Mucosa of rectum (tissue), 2 donors: ENCODE data around the gene SHFL.

Experiments used
- H3K27ac ChIP-seq, 2 donors: one replicate each; pipeline ENCODE4 v1.7.0; 2013; ENCODE audit warnings: inconsistent platforms in 2 of 2, low read depth in 2 of 2, low read length in 2 of 2
- H3K27me3 ChIP-seq, 2 donors: one replicate each; pipeline ENCODE4 v1.7.0; 2013; ENCODE audit warnings: low read length in 2 of 2; ENCODE audit not compliant: control insufficient read depth in 2 of 2, insufficient read depth in 2 of 2
- H3K36me3 ChIP-seq, 2 donors: one replicate each; pipeline ENCODE4 v1.7.0; 2013; ENCODE audit warnings: low read length in 2 of 2; ENCODE audit not compliant: control insufficient read depth in 2 of 2, insufficient read depth in 2 of 2
- H3K4me1 ChIP-seq, 2 donors: one replicate each; pipeline ENCODE4 v1.7.0; 2013; ENCODE audit warnings: low read length in 2 of 2, mild to moderate bottlenecking in 1 of 2; ENCODE audit not compliant: control insufficient read depth in 2 of 2, insufficient read depth in 2 of 2
- H3K4me3 ChIP-seq, 2 donors: one replicate each; pipeline ENCODE4 v1.7.0; 2013; ENCODE audit warnings: low read length in 2 of 2
- H3K9ac ChIP-seq, 2 donors: one replicate each; pipeline ENCODE4 v1.7.0; 2013; ENCODE audit warnings: low read length in 2 of 2, low read depth in 1 of 2, mild to moderate bottlenecking in 1 of 2
- H3K9me3 ChIP-seq, 2 donors: one replicate each; pipeline ENCODE4 v1.7.0; 2013; ENCODE audit warnings: low read length in 2 of 2; ENCODE audit not compliant: control insufficient read depth in 2 of 2
- donor health status: healthy.
- donor health status: Normal muscosa, but diverticular disease.

The SHFL gene

GRCh38 chr19:10132905-10133304 is 46.8 kb downstream of the SHFL start:
- H3K4me3 ChIP-seq, result no peak overlapping the region
- no peaks in the 10 kb centered on the region for H3K9me3 ChIP-seq
- H3K36me3 ChIP-seq, result peaks cover 24 to 38% of the 10 kb centered on the region in 2 donors
- no peaks in the 10 kb centered on the region for H3K4me1 ChIP-seq
- H3K27ac ChIP-seq, result no peak overlapping the region
- no peaks in the 10 kb centered on the region for H3K27me3 ChIP-seq
- H3K9ac ChIP-seq, result no peak overlapping the region

- Histone ChIP-seq H3K27ac (no peak overlapping the region), H3K27me3 (no peaks in the 10 kb centered on the region), H3K9ac (no peak overlapping the region), H3K36me3 (peaks cover 30 to 45% of the 10 kb centered on the region in 2 donors), H3K4me1 (no peaks in the 10 kb centered on the region), H3K9me3 (no peaks in the 10 kb centered on the region), H3K4me3 (no peak overlapping the region)
Observed at GRCh38 chr19:10133596-10133995, 47.5 kb downstream of the SHFL start.

- H3K36me3 ChIP-seq, result peaks cover 35 to 49% of the 10 kb centered on the region in 2 donors
- no peak overlapping the region for H3K27ac ChIP-seq
- H3K9me3 ChIP-seq, result no peaks in the 10 kb centered on the region
- H3K4me1 ChIP-seq, result no peaks in the 10 kb centered on the region
- no peak overlapping the region for H3K9ac ChIP-seq
- H3K27me3 ChIP-seq, result no peaks in the 10 kb centered on the region
- H3K4me3 ChIP-seq, result no peak overlapping the region
Observed at GRCh38 chr19:10134040-10134439, 47.9 kb downstream of the SHFL start.

- Histone ChIP-seq H3K9me3 (no peaks in the 10 kb centered on the region), H3K4me3 (no peak overlapping the region), H3K36me3 (peaks cover 46 to 65% of the 10 kb centered on the region in 2 donors), H3K27ac (no peak overlapping the region), H3K4me1 (no peaks in the 10 kb centered on the region), H3K9ac (no peak overlapping the region), H3K27me3 (no peaks in the 10 kb centered on the region)
Observed at GRCh38 chr19:10135551-10136334, 49.6 kb downstream of the SHFL start.

GRCh38 chr19:10136936-10137335 is 50.8 kb downstream of the SHFL start:
- no peaks in the 10 kb centered on the region for H3K4me1 ChIP-seq
- H3K27ac ChIP-seq, result no peak overlapping the region
- H3K36me3 ChIP-seq, result peaks cover 58 to 73% of the 10 kb centered on the region in 2 donors
- no peaks in the 10 kb centered on the region for H3K27me3 ChIP-seq
- H3K9ac ChIP-seq, result no peak overlapping the region
- H3K4me3 ChIP-seq, result no peak overlapping the region
- no peaks in the 10 kb centered on the region for H3K9me3 ChIP-seq

GRCh38 chr19:10137751-10138682 is 51.9 kb downstream of the SHFL start:
- Histone ChIP-seq H3K36me3 (peaks cover 59 to 78% of the 10 kb centered on the region in 2 donors), H3K9ac (no peak overlapping the region), H3K27me3 (no peaks in the 10 kb centered on the region), H3K4me3 (no peak overlapping the region), H3K27ac (no peak overlapping the region), H3K9me3 (no peaks in the 10 kb centered on the region), H3K4me1 (peaks cover 6 to 7% of the 10 kb centered on the region in 2 donors)

GRCh38 chr19:10138879-10139795 is 53.0 kb downstream of the SHFL start:
- H3K36me3 ChIP-seq, result peaks cover 65 to 72% of the 10 kb centered on the region in 2 donors
- no peak overlapping the region for H3K27ac ChIP-seq
- no peak overlapping the region for H3K4me3 ChIP-seq
- no peak overlapping the region for H3K9ac ChIP-seq
- peaks cover 7 to 8% of the 10 kb centered on the region in 2 donors for H3K4me1 ChIP-seq
- no peaks in the 10 kb centered on the region for H3K27me3 ChIP-seq
- H3K9me3 ChIP-seq, result no peaks in the 10 kb centered on the region

GRCh38 chr19:10139952-10140351 is 53.8 kb downstream of the SHFL start:
- Histone ChIP-seq H3K27ac (no peak overlapping the region), H3K27me3 (no peaks in the 10 kb centered on the region), H3K9ac (no peak overlapping the region), H3K9me3 (no peaks in the 10 kb centered on the region), H3K4me1 (peaks cover 7 to 8% of the 10 kb centered on the region in 2 donors), H3K36me3 (peaks cover 67 to 78% of the 10 kb centered on the region in 2 donors), H3K4me3 (no peak overlapping the region)

- Histone ChIP-seq H3K27me3 (no peaks in the 10 kb centered on the region), H3K9ac (no peak overlapping the region), H3K36me3 (peaks cover 66 to 82% of the 10 kb centered on the region in 2 donors), H3K27ac (no peak overlapping the region), H3K4me1 (peaks cover 7 to 8% of the 10 kb centered on the region in 2 donors), H3K4me3 (no peak overlapping the region), H3K9me3 (no peaks in the 10 kb centered on the region)
Observed at GRCh38 chr19:10141479-10141878, 55.4 kb downstream of the SHFL start.
